CD4-positive, alpha-beta T cell treated with Interleukin-10 for 1 hour (primary cell): ENCODE data around the gene SMIM43.

Experiments
- DNase-seq: peaks from one replicate; pipeline ENCODE4 v3.0.0-alpha.2; 2020

The SMIM43 gene

DNA sequence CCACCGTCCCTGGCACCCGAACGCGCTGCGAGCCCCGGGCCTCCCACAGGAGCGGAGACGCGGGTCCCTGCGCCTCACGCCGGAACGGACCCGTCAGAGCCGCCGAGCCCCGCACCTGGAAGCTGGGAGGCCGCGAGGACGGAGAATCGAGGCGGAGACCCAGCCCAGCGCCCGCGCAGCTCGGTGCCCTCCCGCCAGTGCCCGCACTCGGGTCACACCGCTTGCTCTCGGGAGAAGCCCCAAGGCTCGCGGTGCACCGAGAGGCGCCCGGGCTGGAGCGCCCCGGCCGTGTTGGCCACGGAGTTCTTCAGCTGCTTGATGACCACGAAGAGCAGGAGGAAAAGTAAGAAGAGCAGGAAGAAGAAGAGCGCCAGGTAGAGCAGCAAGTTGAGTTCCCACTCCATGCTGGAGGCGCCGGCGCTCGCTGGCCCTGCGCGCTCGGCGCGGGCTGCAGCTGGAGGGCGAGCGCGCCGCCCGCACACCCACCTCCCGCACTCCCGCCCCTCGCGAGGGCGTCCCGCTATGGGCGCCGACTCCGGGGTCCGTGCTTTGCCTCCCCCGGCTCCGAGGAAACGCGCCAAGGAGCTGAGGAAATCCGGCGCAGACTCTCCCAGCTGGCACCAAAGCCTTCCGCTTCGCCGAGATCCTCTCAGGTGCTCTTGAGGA, at the start of gene SMIM43:
Gene SMIM43 (minus strand): TSS at position 463 of the 666 bp plus-strand sequence. CDS start 59 bp downstream, at position 404.
- DNase-seq, result no peak

DNA sequence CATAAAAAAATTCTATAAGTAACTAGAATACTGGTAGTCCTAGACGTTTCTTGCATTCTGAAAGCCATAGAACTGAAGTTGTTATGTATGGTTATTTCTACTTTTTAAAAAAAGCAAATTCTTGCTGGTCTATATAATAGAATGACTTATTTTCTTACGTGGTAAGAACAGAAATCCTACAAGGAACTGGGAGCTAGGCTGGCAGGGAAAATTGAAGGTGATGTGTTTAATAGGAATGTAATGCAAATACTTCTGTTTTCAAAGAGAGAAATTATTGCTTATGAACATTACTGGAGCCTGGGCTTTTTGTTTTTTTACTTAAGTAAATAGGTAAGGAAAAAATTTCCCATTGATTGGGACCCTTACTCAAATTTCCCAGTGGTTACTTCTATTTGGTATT, 49.8 kb upstream of the SMIM43 start:
- no peak for DNase-seq

DNA sequence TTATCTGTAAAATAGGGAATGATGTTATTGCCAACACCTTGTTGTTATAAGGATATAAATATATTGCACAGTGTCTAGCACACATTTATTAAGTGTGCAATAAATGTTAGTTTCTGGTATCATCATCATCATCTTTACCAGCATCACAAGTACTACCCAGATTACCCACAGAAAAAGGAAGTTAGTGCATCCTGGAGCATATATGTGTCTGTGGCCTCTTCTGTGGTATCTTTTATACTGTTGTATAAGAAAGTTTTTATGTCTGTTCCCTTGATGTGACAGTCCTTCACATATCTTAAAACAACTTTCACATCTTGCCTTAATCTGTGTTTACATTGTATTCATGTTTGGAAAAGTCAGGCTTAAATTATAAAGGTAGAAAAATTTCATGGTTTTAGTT, 46.2 kb upstream of the SMIM43 start:
- no peak for DNase-seq

DNA sequence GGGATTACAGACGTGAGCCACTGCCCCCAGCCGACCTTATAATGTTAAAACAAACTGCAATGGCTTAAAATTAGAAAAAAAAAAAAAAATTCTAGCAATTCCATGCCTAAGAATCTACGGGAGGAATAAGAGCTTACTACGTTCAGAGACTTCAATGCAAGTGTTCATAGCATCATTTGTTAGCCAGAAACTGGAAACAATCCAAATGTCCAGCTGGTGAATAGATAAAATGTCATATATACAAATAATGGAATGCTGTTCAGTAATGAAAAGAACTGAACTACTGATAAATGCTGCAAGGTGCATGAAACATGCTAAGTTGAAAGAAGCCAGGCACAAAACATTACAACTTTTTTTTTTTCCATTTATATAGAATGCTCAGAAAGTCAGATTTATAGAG, 41.4 kb upstream of the SMIM43 start:
- DNase-seq, result no peak

DNA sequence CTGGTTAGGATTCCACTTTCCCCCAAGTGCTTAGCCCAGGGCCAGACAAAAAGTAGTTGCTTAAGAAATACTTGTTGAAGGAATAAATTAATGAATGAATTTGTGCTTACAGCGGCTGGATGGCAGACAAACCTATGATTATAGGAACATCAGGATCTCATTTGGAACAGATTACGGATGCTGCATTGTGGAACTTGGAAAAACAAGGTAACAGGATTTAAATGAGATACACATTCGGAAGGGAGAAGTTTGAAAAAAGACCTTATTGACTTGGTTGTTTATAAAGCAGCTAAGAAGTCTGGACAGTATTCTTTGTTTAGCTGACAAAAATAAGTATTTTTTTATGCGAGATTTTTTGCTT, 36.7 kb upstream of the SMIM43 start:
- DNase-seq, result no peak

DNA sequence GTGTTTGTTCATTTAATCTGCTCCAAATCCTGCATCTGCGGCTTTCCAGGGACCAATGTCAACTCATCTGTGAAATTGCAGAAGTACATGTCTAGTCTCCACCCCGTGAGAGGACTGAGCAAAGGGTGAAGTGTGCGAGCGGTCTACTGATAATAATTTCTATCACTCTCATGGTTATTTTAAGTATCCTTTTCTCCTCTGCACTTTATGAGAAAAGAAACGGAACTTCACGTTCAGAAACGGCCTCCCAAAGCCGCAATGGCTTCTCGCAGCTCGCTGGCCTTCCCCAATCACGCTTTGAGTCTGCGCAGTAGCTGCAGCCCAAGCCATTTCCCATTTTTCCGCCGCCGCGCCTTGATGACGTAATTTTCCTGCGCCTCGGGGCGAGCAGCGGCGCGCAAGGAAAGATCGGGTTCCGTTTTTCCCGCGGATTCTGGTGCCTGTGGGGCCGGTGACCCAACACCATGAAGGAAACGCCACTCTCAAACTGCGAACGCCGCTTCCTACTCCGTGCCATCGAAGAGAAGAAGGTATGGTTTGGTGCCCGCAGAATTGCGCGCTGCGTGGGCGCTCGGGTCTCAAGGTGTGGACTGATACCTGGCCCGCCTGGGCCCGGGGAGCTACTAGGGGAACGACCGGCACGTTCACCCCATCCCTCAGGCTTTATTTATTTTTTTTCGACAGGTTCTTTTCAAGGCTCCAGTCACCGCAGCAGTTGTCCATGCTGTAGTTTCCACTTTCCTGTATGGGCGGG, 36.2 kb upstream of the SMIM43 start, which contains the start of gene EXOSC9:
Gene EXOSC9 (plus strand): TSS at position 363 of the 754 bp plus-strand sequence. CDS start 102 bp downstream, at position 465.
- DNase-seq, result peak; percentile 96

DNA sequence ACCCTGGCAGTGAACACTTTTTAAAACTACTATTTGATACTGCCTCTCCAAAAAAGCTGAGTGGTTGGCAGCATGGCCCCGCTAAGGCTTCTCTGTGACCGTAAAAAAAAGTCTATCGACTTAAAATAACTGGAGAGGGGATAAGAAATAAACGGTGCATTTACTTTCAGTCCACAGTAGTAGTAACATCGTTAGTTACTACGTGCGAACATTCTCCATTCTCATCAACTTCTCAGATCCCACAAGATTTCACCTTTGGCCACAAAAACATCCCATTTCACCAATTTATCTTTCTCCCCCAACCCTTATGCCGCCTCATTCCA, 35.6 kb upstream of the SMIM43 start:
- DNase-seq, result no peak

DNA sequence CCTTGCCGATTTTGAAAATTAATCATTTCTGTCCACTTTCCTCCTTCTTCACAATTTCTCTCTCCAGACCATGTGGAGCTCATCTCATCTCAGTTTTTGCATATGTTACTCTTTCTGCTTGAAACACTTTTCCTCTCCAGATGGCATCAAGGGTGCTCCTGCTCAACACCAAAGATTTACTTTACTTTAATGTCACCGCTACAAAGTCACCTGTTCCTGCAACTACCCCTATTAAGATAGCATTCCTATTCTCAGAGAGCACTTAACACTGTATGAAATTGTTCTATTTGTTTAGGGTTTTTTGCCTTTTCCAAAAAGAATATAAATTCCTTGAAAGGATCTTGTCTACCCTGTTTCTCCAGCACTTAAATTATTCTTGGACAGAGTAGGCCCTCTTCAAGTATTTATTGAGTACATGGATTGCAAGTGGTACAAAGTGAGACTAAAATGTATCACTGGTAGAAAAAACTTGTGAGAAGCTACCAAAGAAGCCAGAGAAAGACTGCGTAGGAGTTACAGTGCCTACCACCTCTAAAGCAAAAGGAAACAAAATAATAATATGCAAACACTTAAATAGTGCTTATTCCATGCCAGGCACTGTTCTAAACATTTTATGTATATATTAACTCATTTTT, 35.0 kb upstream of the SMIM43 start:
- no peak for DNase-seq

DNA sequence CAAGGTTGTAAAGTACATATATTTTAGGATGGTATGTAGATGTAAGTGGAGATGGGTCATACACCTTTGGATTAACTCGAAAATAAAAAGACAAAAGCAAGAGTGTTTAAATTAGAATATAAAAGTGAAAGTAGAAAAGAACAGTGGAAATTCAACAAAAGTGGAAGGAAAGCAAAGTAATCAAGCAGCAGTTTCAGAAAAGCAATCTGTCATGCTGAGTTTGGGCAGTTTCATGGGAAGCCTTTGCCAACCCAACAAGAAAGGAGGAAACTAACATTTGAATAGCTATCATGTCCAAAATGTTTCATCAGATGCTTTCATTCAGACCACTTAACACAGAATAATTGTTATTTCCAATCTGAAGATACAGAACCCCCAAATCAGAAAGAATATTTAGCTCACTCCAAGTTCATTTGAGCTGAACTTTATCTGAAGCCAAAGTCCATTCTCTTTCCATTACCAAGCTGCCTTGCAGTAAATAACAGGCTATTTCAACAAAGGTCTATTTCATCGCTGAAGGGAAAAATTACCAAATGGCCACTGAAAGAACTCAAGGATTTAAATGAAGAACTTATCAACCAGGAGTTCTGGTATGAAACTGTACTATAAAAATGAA, 34.4 kb upstream of the SMIM43 start:
- no peak for DNase-seq

DNA sequence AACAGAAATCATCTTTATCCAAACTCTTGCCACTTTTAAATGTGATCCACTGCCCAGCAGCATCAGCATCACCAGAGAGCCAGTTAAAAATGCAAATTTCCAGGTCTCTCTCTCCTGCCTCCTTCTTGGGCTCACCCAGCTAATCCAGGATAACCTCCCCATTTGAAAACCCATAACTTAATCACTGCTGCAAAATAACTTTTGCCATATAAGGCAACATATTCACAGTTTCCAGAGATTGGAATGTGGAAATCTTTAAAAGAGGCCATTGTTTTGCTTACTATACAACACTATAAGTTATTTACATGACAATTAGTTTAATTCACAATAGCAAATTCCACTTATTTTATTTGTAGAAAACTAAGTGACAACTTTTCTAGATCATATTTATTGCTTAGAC, 31.3 kb upstream of the SMIM43 start:
- no peak for DNase-seq

DNA sequence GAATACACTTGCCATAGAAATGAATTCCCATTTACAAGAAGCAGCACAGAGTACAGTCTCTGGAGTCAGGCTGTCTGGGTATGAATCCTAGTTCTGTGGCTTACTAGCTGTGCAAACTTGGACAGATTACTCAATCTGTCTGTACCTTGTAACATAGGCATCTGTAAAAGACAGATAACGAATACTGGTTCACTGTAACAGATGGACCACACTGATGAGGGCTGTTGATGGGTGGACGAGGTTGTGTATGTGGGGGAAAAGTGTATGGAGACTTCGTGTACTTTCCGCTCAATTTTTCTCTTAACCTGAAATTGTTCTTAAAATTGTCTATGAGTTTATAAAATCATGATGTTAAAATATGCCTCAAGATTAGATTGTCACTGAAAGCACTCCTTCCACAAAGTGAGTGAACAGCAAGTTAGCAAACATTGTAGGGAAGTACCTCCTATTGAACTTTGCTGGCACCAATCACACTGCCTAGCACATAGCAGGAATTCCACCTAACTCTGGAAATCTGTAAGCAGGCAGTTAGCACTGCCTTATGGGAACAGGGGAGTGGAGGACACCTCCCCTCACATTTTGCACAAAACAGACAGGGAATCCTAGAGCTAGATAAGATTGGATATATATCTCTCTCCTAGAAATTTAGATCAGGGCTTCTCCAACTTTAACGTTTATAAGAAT, 29.7 kb upstream of the SMIM43 start:
- DNase-seq, result no peak

DNA sequence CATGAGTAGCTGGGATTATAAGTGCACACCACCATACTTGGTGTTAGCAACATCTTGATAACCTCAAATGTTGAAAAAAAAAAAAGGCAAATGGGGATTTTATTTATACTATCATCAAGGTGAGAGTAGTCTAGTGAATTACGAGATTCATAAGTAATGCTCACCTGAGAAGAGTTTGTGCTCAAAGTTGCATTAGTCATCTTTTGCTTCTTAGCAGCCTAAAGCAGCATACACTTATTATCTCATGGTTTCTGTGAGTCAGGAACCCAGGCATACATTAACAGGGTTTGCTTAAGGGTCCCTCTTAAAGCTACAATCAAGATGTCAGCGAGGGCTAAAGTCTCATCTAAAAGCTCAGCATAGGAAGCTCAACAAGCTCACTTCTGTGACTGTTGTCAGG, 28.0 kb upstream of the SMIM43 start:
- no peak for DNase-seq

DNA sequence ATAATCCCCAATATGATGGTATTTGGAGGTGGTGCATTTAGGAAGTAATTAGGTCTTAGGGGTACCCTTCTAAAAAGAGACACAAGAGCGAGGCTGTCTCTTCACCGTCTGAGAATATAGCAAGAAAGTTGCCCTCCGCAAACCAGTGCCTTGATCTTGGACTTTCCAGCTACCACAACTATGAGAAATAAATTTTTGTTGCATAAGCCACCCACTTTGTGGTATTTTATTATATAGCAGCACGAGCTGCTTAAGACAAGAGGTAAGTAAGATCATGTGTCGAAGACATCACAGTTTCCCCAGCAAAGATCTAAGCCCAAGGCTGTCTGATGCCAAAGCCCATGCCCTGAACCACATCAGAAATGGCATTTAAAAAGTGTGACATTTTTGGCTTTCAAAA, 26.5 kb upstream of the SMIM43 start:
- DNase-seq, result no peak

DNA sequence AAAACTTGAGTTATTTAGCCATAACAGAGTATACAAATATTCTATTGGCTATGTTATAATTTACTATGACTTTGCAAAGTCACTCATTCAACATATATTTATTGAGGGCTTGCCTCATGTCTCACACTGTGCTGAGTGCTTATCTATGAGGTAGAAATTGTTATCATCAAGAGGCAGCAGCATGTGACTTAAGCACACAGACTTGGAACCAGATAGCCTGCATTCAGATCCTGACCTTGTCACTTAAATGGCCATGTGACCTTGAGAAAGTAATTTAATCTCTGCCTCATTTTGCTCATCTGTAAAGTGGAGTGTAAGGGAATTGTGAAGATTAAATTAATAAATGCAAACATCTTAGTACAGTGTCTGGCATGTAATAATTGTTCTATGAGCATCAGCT, 26.0 kb upstream of the SMIM43 start:
- no peak for DNase-seq

DNA sequence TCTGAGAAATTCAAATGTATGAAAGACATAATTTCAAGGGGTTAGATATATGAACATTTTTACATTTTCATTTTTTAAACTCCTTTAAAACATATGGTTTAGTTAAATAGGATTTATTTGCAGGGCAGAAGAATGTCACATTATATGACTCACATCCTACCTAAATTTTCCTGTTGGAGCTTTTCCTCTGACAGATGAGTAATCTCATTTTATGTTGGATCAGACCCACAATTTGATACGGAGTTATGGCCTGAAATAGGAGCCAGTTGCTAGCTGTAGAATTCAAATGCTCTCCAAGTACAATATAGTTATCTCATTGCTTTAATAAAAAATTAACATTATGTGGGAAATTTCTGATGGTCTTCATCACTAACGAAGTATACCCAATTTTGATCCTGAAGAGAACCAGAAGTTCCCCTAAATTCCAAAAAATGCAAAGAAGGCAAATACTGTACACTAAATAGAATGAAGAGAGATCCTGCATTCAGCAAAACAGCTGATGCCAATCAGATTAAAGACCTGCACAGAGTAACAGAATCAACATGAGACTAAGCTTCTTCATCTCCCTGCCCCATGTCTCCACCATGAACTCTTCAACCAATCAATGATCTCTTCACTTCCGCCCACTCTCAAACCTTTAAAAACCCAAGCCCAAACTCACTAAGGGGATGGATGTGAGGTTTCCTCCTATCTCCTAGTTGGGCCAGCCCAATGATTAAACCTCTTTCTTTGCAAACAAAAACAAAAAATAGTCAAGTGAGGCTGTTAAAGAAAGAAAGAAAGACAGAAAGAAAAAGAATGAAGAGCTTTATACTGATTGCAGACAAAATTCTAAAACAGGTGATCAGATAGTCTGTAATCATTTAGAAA, 25.2 kb upstream of the SMIM43 start:
- no peak for DNase-seq

DNA sequence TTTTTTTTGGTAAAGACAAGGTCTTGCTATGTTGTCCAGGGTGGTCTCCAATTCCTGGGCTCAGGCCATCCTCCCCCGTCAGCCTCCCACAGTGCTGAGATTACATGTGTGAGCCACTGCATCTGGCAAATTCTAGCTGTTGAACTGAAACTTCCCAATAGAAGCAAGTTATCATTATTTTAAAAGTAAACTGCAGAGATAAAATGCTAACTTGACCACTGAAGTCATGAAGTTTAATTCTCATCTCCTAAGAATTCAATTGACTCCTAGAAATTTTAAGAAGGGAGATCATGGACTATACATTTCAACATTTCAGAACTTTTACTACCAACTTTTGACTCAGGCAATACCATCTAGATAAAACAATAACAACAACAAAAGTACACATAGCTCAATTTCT, 24.5 kb upstream of the SMIM43 start:
- no peak for DNase-seq

DNA sequence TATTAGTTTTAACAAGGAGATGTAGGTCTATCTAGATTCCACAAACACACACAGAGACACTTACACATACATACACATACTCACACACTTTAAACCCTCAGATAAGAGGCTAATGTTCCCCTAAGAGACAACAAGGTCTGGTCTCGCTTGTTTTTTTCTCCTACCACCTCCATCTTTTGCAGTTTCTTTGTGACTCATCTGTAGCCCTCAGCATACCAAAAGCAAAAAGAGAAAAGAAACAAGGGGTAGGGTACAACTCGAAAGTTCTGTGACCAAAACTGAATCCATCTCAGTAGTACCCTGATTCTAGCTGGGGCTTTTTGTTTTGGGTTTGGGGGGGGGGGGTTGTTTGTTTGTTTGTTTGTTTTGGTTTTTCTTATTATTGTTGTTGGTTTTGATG, 23.9 kb upstream of the SMIM43 start:
- DNase-seq, result no peak

DNA sequence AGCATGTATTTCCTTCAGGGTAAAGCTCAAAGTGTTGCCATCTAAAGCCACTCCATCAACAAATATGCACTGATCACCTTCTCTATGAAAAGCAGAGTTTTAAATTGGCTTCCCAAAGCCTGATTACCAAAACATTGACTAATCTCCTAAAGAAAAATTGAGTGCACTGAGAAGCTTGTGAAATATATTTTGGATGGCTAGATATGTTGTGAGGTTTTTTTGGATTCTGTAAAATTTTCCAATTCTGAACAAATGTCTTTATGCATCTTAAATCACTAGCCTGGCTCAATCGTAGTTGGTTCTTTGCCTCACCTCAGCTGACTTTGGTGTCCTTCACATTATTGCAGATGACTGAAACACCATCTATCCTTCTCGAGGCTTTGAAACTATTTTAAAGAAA, 21.3 kb upstream of the SMIM43 start:
- no peak for DNase-seq

DNA sequence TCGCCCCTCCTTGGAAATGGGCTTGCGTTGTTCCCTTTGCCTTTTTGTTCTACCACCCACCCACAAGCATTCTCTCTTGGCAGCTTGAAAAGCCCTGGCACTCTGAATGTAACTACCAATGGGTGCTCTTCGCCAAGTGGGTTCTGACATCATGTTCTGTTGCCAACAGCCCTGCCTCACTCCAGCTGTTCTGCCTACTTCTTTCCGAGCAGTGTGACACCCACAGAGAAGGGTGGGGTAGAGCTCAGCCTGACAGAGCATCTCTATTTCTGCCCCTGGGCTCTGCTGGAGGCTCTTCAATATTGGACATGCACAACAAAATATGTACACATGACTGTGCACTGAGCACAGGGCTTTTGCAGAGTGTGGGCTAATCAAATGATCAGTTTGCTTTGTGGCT, 20.5 kb upstream of the SMIM43 start:
- no peak for DNase-seq

DNA sequence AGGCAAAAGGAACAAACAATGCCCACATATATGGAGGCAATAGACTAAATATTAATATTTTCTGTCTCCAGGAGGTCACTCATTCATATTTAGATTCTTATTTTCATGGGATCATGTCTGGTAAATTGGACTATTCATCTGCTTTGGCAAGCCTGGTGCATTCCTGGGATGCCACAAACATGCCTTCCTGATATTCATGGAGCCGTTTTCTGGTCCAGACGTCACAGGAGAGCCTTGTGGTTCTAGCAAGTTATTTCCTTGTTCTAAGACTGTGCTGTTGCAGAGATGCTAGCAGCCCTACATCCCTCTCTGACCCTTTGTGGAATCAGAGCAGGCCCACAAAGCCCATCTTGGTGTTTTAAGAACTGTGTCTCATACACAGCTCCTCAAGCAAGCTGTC, 20.0 kb upstream of the SMIM43 start:
- no peak for DNase-seq

DNA sequence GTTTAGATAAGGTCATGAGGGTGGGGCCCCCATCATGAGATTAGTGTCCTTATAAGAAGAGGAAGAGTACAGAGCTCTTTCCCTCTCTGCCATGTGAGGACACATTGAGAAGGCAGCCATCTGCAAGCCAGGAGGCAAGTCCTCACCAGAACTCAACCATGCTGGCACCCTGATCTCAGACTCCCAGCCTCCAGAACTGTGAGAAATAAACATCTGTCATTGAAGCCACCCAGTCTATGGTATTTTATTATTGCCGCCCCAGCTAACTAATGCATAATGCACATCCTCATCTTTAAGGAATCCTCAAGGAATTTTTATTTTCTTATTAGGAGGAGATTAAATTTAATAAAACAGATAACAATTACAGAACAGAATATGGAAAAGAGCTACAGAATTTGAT, 19.4 kb upstream of the SMIM43 start:
- DNase-seq, result no peak

DNA sequence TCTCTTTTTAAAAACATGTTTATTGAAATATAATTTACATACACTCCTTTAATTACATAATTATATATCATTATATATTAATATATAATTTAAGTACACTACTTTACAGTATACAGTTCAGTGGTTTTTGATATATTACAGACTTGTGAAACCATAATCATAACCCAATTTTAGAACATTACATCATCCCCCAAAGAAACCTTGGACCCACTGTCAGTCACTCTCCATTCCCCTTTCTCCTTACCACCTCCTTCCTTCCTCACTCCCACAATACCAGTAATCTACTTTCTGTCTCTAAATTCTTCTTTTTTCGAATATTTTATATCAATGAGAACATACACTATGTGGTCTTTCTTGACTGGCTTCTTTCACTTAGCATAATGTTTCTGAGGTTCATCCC, 18.2 kb upstream of the SMIM43 start:
- no peak for DNase-seq
